Thymus (tissue), 11 donors: ENCODE measurements around the gene CHST12. TPM values are rescaled to one million over a fixed set of nuclear protein-coding genes. Genes with fewer than 3 reads are reported as not detected.
A peak's percentile ranks its signal among the peaks of the same experiment; 100 is the strongest.

ENCODE experiments used
- DNase-seq, 9 donors: peaks; one replicate each; pipeline ENCODE4 v3.0.0-alpha.2; 2013; ENCODE audit warnings: low spot score in 9 of 9, low read depth in 6 of 9, missing footprints in 1 of 9
- H3K27ac ChIP-seq, 2 donors: one replicate each; pipeline ENCODE4 v1.5.1; 2013; ENCODE audit warnings: control low read depth in 1 of 2, low read depth in 1 of 2, low read length in 1 of 2, mild to moderate bottlenecking in 1 of 2, moderate library complexity in 1 of 2
- H3K27me3 ChIP-seq, 2 donors: one replicate each; pipeline ENCODE4 v1.5.1; 2013; ENCODE audit warnings: low read length in 1 of 2; ENCODE audit not compliant: control insufficient read depth in 2 of 2, insufficient read depth in 1 of 2
- H3K36me3 ChIP-seq, 2 donors: one replicate each; pipeline ENCODE4 v1.5.1; 2013; ENCODE audit warnings: low read length in 1 of 2, mild to moderate bottlenecking in 1 of 2, moderate library complexity in 1 of 2; ENCODE audit not compliant: control insufficient read depth in 2 of 2, insufficient read depth in 2 of 2
- H3K4me1 ChIP-seq, 2 donors: one replicate each; pipeline ENCODE4 v1.5.1; 2013; ENCODE audit warnings: low read length in 2 of 2; ENCODE audit not compliant: control insufficient read depth in 2 of 2, insufficient read depth in 2 of 2
- H3K4me3 ChIP-seq, 2 donors: one replicate each; pipeline ENCODE4 v1.5.1; 2013; ENCODE audit warnings: low read length in 2 of 2, control low read depth in 1 of 2, mild to moderate bottlenecking in 1 of 2
- H3K9me3 ChIP-seq, 2 donors: one replicate each; pipeline ENCODE4 v1.5.1; 2013; ENCODE audit warnings: low read length in 1 of 2, mild to moderate bottlenecking in 1 of 2; ENCODE audit not compliant: control insufficient read depth in 2 of 2, insufficient read depth in 1 of 2
- WGBS: extraction: QIAGEN DNeasy Blood & Tissue Kit; methylation state at CpG from one replicate; pipeline ENCODE4 v1.1.7; 2013; 5-methylcytosine and 5-hydroxymethylcytosine counted together
- polyA plus RNA-seq: library from polyadenylated mRNA; stranded (reverse); fragments of 200-250 nt; gene quantifications from one replicate; pipeline ENCODE4 v1.2.3, GENCODE V29; 2013
- total RNA-seq: library from RNA; stranded (reverse); fragments of 120-200 nt; gene quantifications from one replicate; pipeline ENCODE4 v1.2.4, GENCODE V29; 2013
- donor health status: healthy.

Gene CHST12
- total and polyA plus RNA-seq, 2 donors, result 5.8 to 8.9 TPM

DNA sequence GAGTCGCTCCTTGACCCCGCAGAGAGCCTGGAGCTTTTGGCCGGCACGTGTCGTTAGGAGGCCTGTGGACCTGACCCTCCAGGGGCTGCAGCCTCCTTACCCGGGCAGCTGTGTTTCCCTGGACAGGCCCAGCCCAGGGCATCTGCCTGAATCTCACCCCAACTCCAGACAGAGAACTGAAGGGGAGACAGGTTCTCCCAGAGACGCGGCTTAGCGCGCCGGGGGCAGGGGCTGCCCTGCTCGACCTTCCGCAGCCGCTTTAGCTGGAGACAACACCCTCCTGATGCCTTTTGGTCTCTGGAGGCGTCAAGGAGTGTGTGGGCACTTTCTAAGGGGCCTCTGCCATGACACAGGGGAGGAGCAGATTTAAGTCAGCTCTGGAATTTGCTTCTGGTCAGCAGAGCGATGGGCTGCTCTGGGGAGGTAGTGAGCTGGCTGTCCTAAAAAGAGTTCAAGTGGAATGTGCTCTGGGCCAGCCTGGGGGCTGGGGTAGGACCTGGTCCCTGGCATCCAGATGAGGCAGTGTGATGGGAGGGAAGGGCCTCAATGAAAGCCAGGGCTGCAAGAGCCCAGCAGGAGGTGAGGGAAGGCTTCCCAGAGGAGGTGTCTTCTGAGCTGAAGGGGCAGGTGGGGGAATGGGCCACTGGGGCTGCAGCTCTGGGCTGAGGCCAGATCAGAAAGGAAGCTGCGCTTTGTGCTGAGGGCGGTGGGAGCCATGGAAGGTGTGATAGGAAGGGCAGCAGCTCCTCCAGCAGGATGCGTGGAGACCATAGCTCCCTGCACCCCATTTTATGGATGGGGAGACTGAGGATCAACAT lies 67.0 kb downstream of the CHST12 start:
- Histone ChIP-seq H3K36me3 (no peaks in the 10 kb centered on the region), H3K27ac (no peak overlapping the region), H3K27me3 (peaks cover 0 to 16% of the 10 kb centered on the region in 2 donors), H3K4me1 (peaks cover 0 to 10% of the 10 kb centered on the region in 2 donors), H3K9me3 (peaks cover 0 to 5% of the 10 kb centered on the region in 2 donors), H3K4me3 (no peak overlapping the region)
- 95% methylated on average over 19 of the region's 19 CpGs for WGBS
- no peak for DNase-seq

DNA sequence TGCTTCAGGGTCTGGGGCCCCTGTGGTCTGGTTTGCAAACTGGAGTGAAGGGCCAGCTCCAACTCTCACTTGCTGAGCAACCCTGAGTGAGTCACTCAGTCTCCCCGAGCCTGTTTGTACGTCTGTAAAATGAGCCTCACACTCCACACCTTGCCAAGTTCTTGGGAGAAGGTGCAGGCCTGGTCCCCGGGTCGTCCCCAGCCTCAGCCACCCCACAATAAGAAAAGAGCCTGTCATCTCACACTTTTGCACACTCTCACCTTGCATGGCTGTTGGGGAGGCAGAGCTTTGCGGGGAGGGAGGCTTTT lies 67.6 kb downstream of the CHST12 start:
- no peak for DNase-seq

DNA sequence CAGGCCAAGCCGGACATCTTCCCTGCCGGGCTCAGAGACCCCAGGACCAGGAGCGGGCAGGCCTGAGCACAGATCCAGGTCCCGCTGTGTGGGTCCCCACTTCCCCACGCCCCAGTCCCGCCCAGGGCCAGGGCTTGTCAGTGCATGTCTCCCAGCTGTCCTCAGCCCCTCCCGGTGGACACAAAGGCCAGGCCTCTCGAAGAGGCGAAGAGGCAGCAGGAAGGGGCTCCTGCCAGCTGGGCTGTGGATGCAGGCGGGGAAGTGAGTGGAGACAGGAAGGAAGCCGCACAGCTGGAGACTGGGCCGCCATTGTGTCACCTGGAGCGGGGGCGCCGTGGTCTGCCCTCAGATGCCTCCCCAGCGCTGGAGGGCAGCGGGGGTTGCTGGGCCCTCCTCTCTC lies 68.0 kb downstream of the CHST12 start:
- H3K27ac ChIP-seq, result no peak overlapping the region

More for the DNA sequence above, 67.6 kb downstream of the CHST12 start:
- Histone ChIP-seq H3K27ac (no peak overlapping the region), H3K4me3 (no peak overlapping the region), H3K27me3 (peaks cover 0 to 16% of the 10 kb centered on the region in 2 donors), H3K4me1 (peaks cover 0 to 10% of the 10 kb centered on the region in 2 donors), H3K9me3 (peaks cover 0 to 5% of the 10 kb centered on the region in 2 donors), H3K36me3 (no peaks in the 10 kb centered on the region)
- 67% methylated on average over 5 of the region's 5 CpGs for WGBS

DNA sequence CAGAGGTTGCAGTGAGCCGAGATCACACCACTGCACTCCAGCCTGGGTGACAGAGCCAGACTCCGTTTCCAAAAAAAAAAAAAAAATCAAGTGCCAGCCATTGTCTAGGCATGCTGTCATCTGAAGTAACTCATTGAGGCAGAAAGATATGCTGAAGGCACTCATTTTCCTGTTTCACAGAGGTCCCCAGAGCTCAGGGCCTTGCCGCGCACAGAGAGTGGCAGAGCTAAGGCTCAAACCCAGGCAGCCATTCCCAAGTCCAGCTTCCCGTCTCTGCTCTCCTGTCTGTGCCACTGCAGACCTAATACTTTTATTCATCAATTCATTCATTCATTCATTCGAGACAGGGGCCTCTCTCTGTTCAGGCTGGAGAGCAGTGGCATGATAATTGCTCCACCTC lies 69.3 kb downstream of the CHST12 start:
- H3K27ac ChIP-seq, result no peak overlapping the region
- DNase-seq, result no peak
- H3K4me1 ChIP-seq, result peaks cover 0 to 13% of the 10 kb centered on the region in 2 donors
- no peak overlapping the region for H3K4me3 ChIP-seq
- H3K9me3 ChIP-seq, result peaks cover 0 to 1% of the 10 kb centered on the region in 2 donors
- WGBS, result 97% methylated on average over 6 of the region's 6 CpGs
- H3K27me3 ChIP-seq, result peaks cover 0 to 25% of the 10 kb centered on the region in 2 donors
- H3K36me3 ChIP-seq, result no peaks in the 10 kb centered on the region

More for the DNA sequence above, 68.0 kb downstream of the CHST12 start:
- H3K9me3 ChIP-seq, result peaks cover 0 to 5% of the 10 kb centered on the region in 2 donors
- peak in 1 of 9 donors; percentile 37 for DNase-seq
- no peak overlapping the region for H3K4me3 ChIP-seq
- H3K4me1 ChIP-seq, result peaks cover 0 to 10% of the 10 kb centered on the region in 2 donors
- peaks cover 0 to 16% of the 10 kb centered on the region in 2 donors for H3K27me3 ChIP-seq
- H3K36me3 ChIP-seq, result no peaks in the 10 kb centered on the region
- 17% methylated on average over 17 of the region's 17 CpGs for WGBS

DNA sequence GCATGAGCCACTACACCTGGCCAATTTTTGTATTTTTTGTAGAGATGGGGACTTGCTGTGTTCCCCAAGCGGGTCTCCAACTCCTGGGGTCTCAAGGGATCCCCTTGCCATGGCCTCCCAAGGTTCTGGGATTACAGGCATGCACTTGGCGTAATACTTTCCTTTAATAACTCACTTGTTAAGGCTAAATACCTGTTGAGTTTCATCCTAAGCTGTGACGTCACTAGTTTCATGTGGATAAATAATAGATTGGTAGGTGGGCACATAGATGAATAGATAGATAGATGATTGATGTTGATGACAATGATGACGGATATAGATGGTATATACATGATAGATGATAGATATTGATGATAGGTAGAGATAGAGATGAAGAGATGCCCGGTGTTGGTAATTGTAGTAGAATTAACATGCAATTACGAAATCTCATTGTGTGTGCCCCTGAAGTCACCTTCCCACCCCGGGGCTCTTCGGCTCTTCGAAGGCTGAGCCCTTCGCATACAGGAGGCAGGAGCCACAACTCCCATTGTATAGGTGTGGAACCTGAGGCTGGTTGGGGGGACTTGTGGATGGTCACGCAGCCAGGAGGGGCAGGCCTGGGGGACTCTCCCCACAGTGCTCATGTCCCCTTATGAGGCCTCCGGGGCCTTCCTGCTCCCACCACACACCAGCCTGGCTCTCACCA lies 70.2 kb downstream of the CHST12 start:
- Histone ChIP-seq H3K36me3 (no peaks in the 10 kb centered on the region), H3K4me3 (no peak overlapping the region), H3K4me1 (peaks cover 0 to 22% of the 10 kb centered on the region in 2 donors), H3K9me3 (no peaks in the 10 kb centered on the region), H3K27me3 (peaks cover 0 to 34% of the 10 kb centered on the region in 2 donors), H3K27ac (no peak overlapping the region)
- 81% methylated on average over 12 of the region's 12 CpGs for WGBS
- DNase-seq, result no peak

DNA sequence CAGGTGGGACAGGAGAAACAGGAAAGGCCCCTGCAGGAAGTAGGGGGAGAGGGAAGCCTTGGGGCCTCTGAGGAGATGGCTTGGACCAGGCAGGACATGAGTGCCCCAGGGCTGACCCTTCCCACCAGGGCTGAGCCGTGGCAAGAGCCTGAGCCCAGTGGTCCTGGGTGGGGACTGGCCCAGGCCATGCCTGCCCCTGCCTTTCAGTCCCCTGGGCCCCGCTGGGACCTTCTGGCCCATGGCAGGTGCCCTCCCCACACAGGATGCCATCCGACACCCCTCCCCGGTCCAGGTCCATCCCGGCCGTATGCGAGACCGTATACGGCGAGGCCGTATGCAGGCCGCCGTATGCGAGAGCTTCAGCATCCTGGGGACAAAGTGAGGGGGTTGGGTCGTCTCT lies 70.8 kb downstream of the CHST12 start:
- Histone ChIP-seq H3K9me3 (no peaks in the 10 kb centered on the region), H3K4me1 (peaks cover 0 to 22% of the 10 kb centered on the region in 2 donors), H3K27me3 (peaks cover 0 to 39% of the 10 kb centered on the region in 2 donors), H3K27ac (no peak overlapping the region), H3K36me3 (no peaks in the 10 kb centered on the region), H3K4me3 (no peak overlapping the region)
- no peak for DNase-seq
- WGBS, result 83% methylated on average over 15 of the region's 15 CpGs

DNA sequence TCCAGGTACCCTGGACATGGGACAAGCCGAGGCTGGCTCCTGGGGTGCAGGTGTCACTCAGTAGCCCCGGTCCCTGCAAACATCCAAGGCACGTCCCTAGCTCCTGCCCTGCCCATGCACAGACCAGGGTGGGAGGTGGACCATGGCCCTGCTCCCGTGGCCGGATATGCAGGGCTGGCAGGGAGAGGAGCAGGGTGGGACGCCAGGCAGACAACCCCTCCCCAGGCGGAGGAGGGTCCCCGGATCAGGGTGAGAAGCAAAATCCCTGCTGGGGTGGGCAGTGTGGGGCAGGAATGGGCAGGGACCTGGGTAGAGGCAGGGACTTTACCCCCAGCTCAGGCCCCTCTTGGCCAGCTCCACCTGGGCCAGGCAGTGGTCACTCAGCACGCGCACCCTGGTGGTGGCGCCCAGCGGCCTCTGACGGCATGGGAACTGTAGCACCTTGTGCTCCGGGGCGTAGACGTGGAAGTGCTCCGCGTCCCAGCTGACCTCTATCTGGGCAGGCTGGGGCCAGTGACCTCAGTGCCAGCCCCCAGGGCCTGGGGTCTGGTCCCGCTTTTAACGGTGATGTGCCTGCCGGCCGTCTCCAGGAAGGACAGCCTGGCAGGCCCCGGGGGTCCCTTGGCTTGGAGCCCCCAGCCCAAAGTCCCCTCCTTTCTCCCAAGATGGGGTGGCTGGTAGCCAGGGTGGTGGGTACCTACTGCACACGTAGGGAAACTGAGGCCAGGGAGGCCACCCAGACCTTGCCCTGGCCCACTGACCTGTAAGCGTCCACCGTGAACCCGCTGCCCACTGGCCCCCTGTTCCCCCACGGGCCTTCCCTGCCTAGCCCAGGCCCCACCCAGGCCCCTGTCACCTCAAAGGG lies 71.6 kb downstream of the CHST12 start:
- Histone ChIP-seq H3K4me1 (peaks cover 0 to 22% of the 10 kb centered on the region in 2 donors), H3K36me3 (no peaks in the 10 kb centered on the region), H3K9me3 (no peaks in the 10 kb centered on the region), H3K27me3 (peaks cover 0 to 37% of the 10 kb centered on the region in 2 donors), H3K27ac (no peak overlapping the region), H3K4me3 (no peak overlapping the region)
- no peak for DNase-seq
- WGBS, result 97% methylated on average over 28 of the region's 28 CpGs

DNA sequence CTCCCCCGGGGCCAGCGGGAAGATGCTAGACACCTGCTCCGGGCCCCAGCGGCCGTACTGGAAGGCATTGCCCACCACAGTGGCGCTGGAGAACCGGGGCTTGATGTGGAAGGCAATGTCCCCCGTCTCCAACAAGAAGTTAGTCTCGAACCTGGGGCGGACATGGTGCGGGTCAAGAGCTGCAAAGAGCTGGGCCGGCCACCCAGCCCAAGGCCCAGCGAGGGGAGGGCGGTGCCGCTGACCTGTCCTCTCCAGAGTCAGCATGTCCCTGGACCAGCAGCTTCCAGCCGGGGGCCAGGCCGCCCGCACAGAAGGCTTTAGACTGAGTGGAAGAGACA lies 72.2 kb downstream of the CHST12 start:
- Histone ChIP-seq H3K4me1 (peaks cover 0 to 22% of the 10 kb centered on the region in 2 donors), H3K27ac (no peak overlapping the region), H3K4me3 (no peak overlapping the region), H3K27me3 (peaks cover 0 to 32% of the 10 kb centered on the region in 2 donors), H3K9me3 (no peaks in the 10 kb centered on the region), H3K36me3 (no peaks in the 10 kb centered on the region)
- DNase-seq, result no peak
- 96% methylated on average over 18 of the region's 18 CpGs for WGBS
